Measurements from ENCODE around the gene TOMM34. TPM values are rescaled to one million over a fixed set of nuclear protein-coding genes. Genes with fewer than 3 reads are reported as not detected.

Gene TOMM34
- total RNA-seq, 2 donors from 2014 or later, result 39.4 to 50.8 TPM

Other genes with a start within 250 kb of the TOMM34 start
- gene CCN5, start 245.0 kb downstream of the TOMM34 start, total RNA-seq, result not detected
- under 1 TPM; 0.09 to 0.37 TPM for gene KCNK15, start 214.5 kb downstream of the TOMM34 start, total RNA-seq
- gene RIMS4, start 149.9 kb downstream of the TOMM34 start, total RNA-seq, result under 1 TPM in 1 of 2 donors, not detected in 1; 0.18 TPM
- gene YWHAB, start 74.7 kb downstream of the TOMM34 start, total RNA-seq, result 100 to 1,000 TPM; 185 to 222 TPM
- 10 to 100 TPM; 63.6 to 96.7 TPM for gene PABPC1L, start 50.3 kb downstream of the TOMM34 start, total RNA-seq
- gene STK4, start 6.1 kb upstream of the TOMM34 start, total RNA-seq, result 100 to 1,000 TPM; 149 to 205 TPM
- under 1 TPM in 1 of 2 donors, not detected in 1; 0.70 TPM for gene KCNS1, start 140.7 kb upstream of the TOMM34 start, total RNA-seq
- gene WFDC5, start 154.8 kb upstream of the TOMM34 start, total RNA-seq, result not detected
- not detected for gene WFDC12, start 164.1 kb upstream of the TOMM34 start, total RNA-seq
- not detected for gene PI3, start 214.5 kb upstream of the TOMM34 start, total RNA-seq
- gene SEMG1, start 246.6 kb upstream of the TOMM34 start, total RNA-seq, result not detected

Measured in activated naive CD4-positive, alpha-beta T cell treated with anti-CD3 and anti-CD28 coated beads, Interleukin-2, amount 50 U/mL, for 72 hours (primary cell).